LNCAP (cell line): ENCODE measurements around the gene LYPD3.

Experiments used
- TF ChIP-seq, protein P1 (sequence below): fragments of 450-650 bp; IDR thresholded peaks from 2 replicates; pipeline ENCODE4 v1.5.1; 2017; ENCODE audit warnings: mild to moderate bottlenecking

The LYPD3 gene

DNA sequence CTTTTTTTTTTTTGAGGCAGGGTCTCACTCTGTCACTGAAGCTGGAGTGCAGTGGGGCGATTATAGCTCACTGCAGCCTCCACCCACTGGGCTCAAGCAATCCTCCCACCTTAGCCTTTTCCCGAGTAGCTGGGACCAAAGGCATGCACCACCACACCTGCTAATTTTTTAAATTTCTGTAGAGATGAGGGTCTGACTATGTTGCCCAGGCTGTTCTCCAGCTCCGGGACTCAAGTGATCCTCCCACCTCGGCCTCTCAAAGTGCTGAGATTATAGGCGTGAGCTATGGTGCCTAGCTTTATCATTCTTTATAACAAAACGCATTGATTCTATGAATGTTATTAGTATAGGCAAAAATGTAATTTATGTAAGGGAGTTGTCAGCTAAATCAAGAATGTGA is 17.9 kb upstream of the LYPD3 start:
- TF ChIP-seq, protein P1, sequence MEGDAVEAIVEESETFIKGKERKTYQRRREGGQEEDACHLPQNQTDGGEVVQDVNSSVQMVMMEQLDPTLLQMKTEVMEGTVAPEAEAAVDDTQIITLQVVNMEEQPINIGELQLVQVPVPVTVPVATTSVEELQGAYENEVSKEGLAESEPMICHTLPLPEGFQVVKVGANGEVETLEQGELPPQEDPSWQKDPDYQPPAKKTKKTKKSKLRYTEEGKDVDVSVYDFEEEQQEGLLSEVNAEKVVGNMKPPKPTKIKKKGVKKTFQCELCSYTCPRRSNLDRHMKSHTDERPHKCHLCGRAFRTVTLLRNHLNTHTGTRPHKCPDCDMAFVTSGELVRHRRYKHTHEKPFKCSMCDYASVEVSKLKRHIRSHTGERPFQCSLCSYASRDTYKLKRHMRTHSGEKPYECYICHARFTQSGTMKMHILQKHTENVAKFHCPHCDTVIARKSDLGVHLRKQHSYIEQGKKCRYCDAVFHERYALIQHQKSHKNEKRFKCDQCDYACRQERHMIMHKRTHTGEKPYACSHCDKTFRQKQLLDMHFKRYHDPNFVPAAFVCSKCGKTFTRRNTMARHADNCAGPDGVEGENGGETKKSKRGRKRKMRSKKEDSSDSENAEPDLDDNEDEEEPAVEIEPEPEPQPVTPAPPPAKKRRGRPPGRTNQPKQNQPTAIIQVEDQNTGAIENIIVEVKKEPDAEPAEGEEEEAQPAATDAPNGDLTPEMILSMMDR: no peak

DNA sequence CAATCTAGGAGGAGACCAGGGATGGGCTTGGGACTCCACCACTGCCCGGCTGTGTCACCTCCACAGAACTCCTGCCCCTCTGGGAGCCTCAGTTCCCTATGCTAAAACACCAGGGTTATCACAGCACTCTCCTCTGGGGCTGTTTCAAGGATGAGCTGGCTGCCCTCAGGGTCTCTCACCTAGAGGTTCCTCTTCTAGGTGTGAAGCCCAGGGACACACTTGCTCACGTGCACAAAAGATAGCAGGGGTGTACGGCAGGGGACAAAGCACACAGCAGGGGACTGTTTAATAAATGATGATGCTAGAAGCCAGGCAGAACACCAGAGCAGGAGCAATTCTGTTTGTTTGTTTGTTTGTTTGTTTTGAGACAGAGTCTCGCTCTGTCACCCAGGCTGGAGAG is 16.8 kb upstream of the LYPD3 start:
- TF ChIP-seq, protein P1: no peak

DNA sequence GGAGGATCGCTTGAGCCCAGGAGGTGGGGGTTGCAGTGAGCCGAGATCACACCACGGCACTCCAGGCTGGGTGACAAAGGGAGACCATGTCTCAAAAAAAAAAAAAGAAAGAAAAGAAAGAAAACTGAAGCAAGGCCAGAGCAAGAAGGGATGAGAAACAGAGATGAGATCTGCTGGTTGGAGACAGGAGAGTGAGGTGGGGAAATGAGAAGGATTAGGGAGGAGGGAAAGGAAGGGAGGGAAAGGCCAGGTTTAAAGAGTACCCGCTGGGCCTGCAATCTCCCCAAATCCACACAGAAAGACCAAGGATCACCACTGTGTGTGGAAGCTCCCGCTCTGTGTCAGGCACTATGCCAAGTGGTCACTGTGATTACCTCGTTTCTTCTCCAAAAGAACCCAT is 16.3 kb upstream of the LYPD3 start:
- TF ChIP-seq, protein P1: no peak

DNA sequence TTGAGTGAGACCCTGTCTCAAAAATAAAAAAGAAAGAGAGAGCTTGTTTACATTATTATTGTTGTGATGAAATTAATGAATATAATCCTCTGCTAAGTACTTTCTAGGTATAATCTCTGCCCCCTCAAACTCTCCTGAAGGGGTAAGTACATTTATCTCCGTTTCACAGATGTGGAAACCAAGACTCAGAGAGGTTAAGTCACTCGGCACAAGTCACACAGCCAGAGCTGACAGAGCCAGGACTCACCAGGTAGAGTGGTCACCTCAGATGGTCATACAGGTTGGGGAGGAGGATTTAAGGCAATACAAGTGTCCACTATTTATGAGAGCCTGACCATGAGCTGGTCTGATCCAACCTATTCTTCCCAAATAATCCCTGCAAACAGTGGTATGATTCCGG is 15.2 kb upstream of the LYPD3 start:
- TF ChIP-seq, protein P1: no peak

DNA sequence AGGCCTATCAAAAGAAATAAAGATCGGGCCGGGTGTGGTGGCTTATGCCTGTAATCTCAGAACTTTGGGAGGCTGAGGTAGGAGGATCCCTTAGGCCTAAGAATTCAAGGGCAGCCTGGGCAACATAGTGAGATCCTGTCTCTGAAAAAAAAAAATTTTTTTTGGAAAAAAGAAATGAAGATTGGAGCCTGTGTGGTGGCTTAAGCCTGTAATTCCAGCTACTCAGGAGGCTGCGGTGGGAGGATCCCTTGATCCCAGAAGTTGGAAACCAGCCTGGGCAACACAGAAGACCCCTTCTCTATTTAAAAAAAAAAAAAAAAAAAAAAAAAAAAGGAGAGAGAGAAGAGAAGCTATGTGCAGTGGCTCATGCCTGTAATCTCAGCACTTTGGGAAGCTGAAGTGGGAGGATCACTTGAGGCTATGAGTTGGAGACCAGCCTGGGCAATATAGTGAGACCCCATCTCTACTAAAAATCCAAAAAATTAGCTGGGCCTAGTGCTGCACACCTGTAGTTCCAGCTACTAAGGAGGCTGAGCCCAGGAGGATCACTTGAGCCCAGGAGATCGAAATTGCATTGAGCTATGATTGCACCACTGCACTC is 14.7 kb upstream of the LYPD3 start:
- TF ChIP-seq, protein P1: no peak

DNA sequence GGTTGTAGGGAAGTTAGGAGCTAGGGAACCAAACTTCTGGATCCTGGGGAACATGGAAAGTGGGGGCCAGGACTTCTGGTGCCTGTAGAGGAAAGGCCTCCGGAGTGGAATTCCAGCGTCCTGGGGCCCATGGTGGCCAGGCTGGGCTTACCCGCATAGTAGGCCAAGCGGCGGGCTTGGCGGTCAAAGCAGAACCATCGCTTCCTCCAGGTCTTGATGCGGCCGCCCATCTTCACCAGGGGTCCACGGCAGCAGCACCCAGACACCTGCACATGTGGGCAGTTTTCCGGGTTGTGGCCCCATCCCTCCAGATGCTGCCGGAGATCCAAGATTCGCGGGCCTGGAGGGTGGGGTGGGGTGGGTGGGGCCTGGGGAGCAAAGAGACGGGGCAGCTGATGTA is 13.8 kb upstream of the LYPD3 start:
- TF ChIP-seq, protein P1: no peak

DNA sequence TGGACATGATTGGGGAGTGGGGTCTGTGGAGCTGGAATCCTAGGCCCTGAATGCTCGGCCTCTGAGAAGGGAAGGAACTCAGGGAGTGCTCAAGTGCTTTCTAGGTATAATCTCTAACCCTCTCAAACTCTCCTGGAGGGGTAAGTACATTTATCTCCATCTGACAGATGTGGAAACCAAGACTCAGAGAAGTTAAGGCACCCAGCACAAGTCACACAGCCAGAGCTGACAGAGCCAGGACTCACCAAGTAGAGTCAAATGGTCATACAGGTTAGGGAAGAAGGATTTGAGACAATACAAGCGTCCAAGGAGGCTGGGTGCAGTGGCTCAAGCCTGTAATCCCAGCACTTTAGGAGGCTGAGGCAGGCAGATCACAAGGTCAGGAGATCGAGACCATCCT is 12.9 kb upstream of the LYPD3 start:
- TF ChIP-seq, protein P1: no peak

DNA sequence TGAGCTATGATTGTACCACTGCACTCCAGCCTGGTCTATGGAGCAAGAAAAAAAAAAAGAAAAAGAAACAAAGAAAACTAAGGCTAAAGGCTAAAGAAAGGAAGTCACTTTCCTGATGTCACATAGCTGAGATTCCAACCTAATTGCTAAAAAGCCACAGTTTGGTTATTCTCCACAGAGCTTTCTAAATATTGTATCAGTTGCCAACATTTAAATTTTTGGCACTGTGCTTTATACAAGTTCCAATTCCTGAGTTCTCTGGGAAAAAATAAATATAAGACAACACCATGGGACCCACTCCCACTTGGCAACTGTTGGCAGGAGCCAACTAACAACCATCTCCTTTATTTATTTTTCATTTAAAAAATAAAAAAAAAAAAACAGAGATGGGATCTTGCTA is 11.2 kb upstream of the LYPD3 start:
- TF ChIP-seq, protein P1: no peak
